HG03139 (cell line): ENCODE measurements around the gene TUB.

Experiments
- ATAC-seq: cut with Tn5 transposase; IDR thresholded peaks from one replicate; pipeline ENCODE4 v1.9.1; 2021; ENCODE audit not compliant: unreplicated experiment

The TUB gene

GRCh38 chr11:8089791-8090510, 8.9 kb downstream of the TUB start:
- ATAC-seq, result no peak

DNA sequence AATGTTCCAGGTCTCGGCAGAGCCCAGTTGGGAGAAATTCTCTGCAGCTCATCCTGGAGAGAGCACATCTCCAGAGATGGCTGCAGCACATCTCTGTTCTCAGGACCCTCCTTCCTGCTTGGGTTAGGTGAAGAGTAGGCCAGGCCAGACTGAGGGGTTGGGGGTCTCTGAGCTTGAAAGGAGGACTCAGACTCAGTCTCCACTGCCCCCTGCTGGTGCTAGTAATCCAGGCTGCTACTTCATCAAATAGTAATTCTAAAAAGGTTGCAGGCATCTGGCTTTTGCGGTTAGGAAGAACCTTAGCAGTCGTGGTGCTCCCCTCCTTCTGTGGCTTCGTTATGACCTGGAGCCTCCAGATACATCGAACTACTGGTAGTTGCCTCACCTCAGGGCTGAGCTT, 9.7 kb downstream of the TUB start:
- ATAC-seq, result no peak

DNA sequence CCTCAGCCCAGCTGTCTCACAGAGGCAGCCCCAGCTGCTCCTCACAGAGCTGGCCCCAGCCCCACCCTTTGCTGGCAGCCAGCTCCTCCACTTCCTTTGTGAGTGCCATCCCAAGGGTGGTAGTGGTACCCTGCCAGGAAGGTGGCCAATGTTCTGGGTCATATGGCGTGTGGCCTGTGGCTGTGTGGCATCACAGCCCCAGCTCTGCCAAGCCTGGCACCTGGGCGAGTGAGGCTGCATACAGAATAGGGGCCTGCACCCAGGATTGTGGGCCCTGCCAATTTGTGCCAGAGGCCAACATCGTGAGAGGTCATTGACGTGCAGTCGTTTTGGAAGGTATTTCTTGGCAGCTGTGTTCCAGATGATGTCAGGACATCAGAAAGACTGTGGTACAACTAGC, 10.7 kb downstream of the TUB start:
- ATAC-seq, result no peak

DNA sequence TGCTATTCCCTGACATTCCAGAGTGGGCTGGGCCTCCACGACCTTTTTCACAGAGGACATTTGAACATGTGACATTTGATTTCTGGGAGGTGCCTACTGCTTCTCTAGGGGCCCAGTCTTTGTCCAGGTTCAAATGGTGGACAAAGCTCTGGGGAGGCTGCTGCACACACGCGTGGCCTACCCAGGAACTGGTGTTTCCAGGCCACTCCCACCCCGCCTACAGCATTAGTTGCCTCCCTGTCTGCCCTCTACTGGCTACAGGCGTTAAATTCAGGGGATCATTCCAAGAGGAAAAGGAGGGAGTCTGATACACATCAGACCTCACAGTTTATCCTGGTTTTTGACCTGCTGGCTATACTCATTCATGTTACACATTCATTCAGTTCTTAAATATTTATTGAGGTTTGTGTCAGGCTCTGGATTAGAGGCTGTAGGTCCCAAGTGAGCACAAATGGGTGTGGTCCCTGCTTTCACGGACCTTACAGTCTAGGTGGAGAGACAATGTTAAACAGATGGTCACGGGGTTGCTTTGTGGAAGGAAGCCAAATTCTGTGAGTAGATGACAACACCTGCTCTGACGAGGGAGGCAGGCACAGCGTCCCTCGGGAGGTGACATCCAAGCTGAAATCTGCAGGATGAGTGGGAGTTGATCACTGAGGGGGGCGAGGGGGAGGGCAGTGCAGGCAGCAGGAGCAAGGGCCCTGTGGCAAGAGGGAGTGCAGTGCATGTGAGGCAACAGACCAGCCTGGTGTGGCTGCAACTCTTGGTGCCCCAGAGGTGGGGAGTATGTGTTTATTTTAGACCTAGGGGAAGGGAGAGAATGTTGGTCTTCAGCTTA, 11.8 kb downstream of the TUB start:
- peak; percentile 66 for ATAC-seq

DNA sequence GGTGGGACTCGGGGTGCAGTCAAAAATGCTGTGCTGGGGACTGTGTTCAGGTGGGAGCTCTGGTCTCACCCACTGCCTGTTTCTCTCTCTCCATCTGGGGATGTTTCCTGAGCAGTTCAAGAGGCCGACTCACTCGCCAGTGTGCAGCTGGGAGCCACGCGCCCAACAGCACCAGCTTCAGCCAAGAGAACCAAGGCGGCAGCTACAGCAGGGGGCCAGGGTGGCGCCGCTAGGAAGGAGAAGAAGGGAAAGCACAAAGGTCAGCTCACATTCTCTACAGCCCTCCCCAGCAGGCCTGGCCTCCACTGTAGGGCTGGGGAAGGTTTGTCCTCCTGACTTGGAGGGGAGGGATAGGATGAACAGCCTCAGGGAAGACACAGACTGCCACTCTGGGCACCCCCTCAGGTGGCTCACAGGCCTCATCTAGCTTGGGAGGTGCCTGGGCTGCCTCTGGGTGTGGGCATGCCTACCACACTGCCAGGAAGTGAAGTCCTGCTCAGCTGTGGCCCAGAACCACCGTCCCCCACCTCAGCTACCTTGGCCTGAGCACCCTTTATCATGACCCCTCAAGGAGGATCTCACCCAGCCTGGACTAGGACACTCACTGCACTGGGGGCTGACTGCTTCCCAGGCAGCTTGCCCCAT, 13.0 kb downstream of the TUB start:
- ATAC-seq, result no peak

DNA sequence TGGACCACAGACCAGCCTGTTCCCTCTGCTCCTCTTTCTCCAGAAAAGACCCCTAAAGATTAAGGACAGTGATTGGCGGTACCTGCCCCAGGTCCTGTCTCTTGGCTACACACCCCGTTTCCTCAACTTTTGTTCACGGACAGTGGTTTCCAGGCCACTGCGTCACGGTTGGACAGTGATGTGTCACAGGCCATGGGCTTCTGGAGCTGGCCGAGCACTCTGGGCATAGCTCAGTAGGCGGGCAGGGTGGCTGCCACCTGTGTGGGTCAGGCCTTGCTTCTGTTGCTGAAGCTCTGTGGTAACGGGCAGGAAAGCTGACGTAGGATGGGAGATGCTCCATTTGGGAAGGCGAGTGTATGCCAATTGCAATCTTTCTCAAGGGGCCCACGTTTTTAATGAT, 13.6 kb downstream of the TUB start:
- no peak for ATAC-seq

DNA sequence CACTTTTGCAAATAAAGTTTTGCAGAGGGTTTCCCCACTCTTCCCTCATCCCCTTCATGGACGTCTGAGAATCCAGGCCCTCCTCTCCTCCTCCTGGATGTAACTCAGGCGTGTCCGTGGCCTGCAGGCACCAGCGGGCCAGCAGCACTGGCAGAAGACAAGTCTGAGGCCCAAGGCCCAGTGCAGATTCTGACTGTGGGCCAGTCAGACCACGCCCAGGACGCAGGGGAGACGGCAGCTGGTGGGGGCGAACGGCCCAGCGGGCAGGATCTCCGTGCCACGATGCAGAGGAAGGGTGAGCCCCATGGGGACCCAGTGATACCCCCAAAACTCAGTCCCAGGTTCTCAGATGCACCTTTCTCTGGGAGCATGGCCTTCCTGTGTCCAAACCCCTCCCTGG, 14.4 kb downstream of the TUB start:
- ATAC-seq, result no peak

- no peak for ATAC-seq
Measured at GRCh38 chr11:8095806-8096522, 15.0 kb downstream of the TUB start.

DNA sequence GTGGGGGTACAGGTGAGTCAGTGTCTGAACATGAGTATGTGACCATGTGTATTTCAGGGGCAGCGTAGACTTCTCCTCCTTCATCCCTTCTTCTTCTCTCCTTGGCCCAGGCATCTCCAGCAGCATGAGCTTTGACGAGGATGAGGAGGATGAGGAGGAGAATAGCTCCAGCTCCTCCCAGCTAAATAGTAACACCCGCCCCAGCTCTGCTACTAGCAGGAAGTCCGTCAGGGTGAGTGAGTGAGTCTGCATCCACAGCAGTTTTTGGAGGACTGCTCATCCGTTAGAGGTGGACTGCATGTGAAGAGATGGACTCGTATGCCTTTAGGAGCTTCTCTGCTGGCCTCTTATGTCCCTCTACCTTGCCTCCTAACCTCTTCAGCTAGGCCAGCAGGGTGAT, 15.6 kb downstream of the TUB start:
- no peak for ATAC-seq

DNA sequence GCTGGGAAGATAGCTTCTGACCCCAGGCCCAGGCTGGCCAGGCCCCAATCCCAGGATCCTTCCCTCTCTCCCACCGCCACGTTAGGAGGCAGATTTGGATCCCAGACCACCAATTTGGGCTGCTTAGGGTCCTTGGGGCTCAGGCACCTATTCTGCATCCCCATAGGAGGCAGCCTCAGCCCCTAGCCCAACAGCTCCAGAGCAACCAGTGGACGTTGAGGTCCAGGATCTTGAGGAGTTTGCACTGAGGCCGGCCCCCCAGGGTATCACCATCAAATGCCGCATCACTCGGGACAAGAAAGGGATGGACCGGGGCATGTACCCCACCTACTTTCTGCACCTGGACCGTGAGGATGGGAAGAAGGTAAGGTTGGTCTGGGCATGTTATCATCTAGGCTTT, 16.1 kb downstream of the TUB start:
- ATAC-seq, result no peak

DNA sequence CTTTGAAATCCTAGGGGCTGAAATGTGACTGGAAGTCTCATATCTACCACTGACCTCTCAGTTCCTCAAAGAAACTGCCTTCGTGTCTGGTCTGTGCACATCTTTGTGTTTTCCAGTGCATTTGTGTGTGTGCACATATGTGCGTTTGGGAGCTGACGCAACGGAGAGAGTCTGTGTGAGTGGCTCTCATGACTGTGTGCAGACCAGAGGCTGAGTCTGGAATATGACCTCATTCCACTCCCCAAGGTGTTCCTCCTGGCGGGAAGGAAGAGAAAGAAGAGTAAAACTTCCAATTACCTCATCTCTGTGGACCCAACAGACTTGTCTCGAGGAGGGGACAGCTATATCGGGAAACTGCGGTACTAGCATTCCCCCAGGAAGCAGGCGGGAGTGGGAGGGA, 16.5 kb downstream of the TUB start:
- ATAC-seq, result no peak

- no peak for ATAC-seq
Measured at GRCh38 chr11:8097926-8098325, 16.9 kb downstream of the TUB start.

DNA sequence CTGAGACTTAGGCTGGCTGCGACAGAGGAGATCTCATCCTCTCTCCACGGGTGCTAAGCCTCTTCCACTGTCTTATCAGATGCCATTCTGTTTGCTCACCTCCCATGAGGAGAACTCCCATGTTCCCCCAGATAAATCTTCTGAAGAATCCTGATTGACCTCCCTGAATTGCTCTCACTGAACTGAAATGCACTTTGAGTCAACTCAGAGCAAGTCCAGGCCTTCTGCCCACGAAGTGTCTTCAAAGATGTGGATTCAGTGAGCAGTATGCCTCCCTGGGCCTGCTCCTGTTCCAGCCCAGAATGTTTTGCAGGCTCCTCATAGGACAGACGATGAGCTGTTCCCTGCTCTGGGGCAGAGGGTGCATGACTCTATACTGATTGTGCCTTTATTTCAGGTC, 17.4 kb downstream of the TUB start:
- ATAC-seq, result no peak

DNA sequence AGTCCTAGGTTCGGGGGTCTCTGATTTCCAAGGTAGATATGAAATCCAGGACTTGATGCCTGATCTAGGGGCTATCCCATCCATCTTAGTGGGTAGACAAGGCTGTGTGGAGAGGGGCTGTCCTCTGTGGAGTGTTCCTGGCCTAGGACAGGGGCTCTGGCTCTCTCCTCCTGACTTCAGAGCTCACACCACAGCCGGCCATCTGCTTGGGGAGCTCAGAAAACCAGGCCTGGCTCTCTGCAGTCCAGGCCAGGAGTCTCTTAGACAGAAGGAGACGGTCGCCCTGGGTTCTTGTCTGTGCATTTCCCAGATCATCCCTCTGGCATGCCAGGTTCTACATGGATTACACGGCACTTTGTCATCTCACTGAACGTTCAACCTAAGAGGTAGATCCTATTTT, 17.9 kb downstream of the TUB start:
- no peak for ATAC-seq

- ATAC-seq, result peak; percentile 57
Measured at GRCh38 chr11:8099291-8099899, 18.4 kb downstream of the TUB start.

- no peak for ATAC-seq
Measured at GRCh38 chr11:8100158-8100557, 19.1 kb downstream of the TUB start.

GRCh38 chr11:8100605-8101004, 19.6 kb downstream of the TUB start:
- no peak for ATAC-seq

DNA sequence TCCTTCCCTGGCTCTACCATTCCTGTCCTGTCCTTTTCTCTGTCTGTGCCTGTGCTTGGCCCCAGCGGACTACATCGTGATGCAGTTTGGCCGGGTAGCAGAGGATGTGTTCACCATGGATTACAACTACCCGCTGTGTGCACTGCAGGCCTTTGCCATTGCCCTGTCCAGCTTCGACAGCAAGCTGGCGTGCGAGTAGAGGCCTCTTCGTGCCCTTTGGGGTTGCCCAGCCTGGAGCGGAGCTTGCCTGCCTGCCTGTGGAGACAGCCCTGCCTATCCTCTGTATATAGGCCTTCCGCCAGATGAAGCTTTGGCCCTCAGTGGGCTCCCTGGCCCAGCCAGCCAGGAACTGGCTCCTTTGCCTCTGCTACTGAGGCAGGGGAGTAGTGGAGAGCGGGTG, 20.4 kb downstream of the TUB start:
- no peak for ATAC-seq

GRCh38 chr11:8102296-8102915, 21.4 kb downstream of the TUB start:
- no peak for ATAC-seq

DNA sequence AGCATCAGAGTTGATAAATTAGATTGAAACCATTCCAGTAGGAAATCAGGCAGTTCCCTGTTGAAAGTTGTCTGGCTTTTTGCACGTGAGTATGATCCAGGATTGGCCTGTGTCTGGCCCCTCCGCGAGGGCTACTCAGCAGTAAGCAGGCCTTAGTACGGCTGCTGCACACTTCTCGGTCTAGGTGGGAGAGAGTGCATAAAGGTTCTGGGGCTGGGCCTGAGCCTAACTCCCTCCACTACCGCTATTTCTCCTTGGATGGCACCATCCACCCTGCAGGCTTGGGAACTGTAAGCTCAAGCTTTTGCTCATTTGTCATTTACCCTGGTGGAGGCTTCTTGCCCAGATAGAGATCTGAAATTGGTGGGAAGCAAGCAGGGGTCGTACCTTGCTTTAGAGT, 22.0 kb downstream of the TUB start:
- no peak for ATAC-seq

DNA sequence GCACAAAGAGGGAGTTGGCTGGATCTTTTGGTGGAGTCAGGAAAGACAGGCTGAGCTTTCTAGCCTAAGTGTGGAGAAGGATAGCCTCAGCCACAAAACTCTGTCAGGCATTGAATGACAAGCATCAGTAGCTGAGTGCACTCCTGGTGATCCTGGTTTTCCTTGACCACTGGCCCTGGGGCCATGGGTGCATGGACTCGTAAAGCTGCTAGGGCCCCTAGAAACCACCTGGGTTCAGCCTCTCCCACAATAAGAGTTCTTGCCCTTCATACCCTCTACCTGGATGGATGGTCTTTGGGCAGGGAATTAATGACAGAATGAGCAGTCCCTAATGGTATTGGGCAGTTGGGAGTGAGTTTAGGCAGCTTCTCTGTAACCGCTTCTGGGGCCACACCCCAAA, 22.9 kb downstream of the TUB start:
- ATAC-seq, result no peak
